BLaER1 treated with 17β-estradiol and CSF1 and Interleukin-3, amounts not matched to agents 10 nM and 100 nM (cell line): Measurements from ENCODE around the gene PGF.
A peak's percentile ranks its signal among the peaks of the same experiment; 100 is the strongest.

Experiments used
- H3K27ac ChIP-seq, 11 experiments: shearing (Covaris generic); formaldehyde crosslinking; 2 replicates each; pipeline ENCODE4 v1.8.1; 2022
- H3K27me3 ChIP-seq, 11 experiments: shearing (Covaris generic); formaldehyde crosslinking; 2 replicates each; pipeline ENCODE4 v1.8.1; 2022
- H3K36me3 ChIP-seq, 11 experiments: shearing (Covaris generic); formaldehyde crosslinking; 2 replicates each; pipeline ENCODE4 v1.8.1; 2022
- H3K4me1 ChIP-seq, 10 experiments: shearing (Covaris generic); formaldehyde crosslinking; 2 replicates each; pipeline ENCODE4 v1.8.1; 2022
- H3K4me2 ChIP-seq, 11 experiments: shearing (Covaris generic); formaldehyde crosslinking; 2 replicates each; pipeline ENCODE4 v1.8.1; 2022
- H3K4me3 ChIP-seq, 10 experiments: shearing (Covaris generic); formaldehyde crosslinking; 2 replicates each; pipeline ENCODE4 v1.8.1; 2022
- H3K9ac ChIP-seq, 11 experiments: shearing (Covaris generic); formaldehyde crosslinking; 2 replicates each; pipeline ENCODE4 v1.8.1; 2022
- H3K9me3 ChIP-seq, 11 experiments: shearing (Covaris generic); formaldehyde crosslinking; replicated peaks in 1 of 11; 2 replicates each; pipeline ENCODE4 v1.8.1; 2022
- H4K20me1 ChIP-seq, 11 experiments: shearing (Covaris generic); formaldehyde crosslinking; 2 replicates each; pipeline ENCODE4 v1.8.1; 2022
- Cebpa-rat ChIP-seq, 11 experiments: shearing (Covaris generic); IDR thresholded peaks; 2 replicates each; pipeline ENCODE4 v1.8.1; 2022

Gene PGF

GRCh38 chr14:74902941-74903705 is 52.3 kb downstream of the PGF start:
- no peak overlapping the region for H3K27ac ChIP-seq
- no peak overlapping the region for H3K4me3 ChIP-seq

GRCh38 chr14:74898694-74899093 is 56.7 kb downstream of the PGF start:
- H3K36me3 ChIP-seq: peaks cover 95 to 98% (median 98%) of the 10 kb centered on the region in 11 experiments
- no peak overlapping the region for H3K9ac ChIP-seq
- H3K27me3 ChIP-seq: no peaks in the 10 kb centered on the region
- H3K27ac ChIP-seq: no peak overlapping the region
- peaks cover 8 to 17% (median 12%) of the 10 kb centered on the region in 10 experiments for H3K4me1 ChIP-seq
- H3K4me3 ChIP-seq: no peak overlapping the region
- H3K9me3 ChIP-seq: no peaks in the 10 kb centered on the region
- H3K4me2 ChIP-seq: no peak overlapping the region
- peaks cover under 1 to 90% (median 62%) of the 10 kb centered on the region in 11 experiments; a peak in 18 of 22 replicates for H4K20me1 ChIP-seq
- TF ChIP-seq Cebpa-rat (IDR thresholded peaks at IDR 0.05): no peak

More at GRCh38 chr14:74902941-74903705, 52.3 kb downstream of the PGF start:
- Histone ChIP-seq H3K36me3 (peaks cover 59 to 84% (median 74%) of the 10 kb centered on the region in 11 experiments), H3K4me2 (no peak overlapping the region), H4K20me1 (peaks cover 0 to 87% (median 39%) of the 10 kb centered on the region in 11 experiments; a peak in 19 of 22 replicates), H3K9ac (no peak overlapping the region), H3K4me1 (peaks cover 20 to 36% (median 30%) of the 10 kb centered on the region in 10 experiments), H3K27me3 (no peaks in the 10 kb centered on the region), H3K9me3 (no peaks in the 10 kb centered on the region)
- TF ChIP-seq Cebpa-rat (IDR thresholded peaks at IDR 0.05): no peak

- peaks cover 96 to 100% (median 100%) of the 10 kb centered on the region in 11 experiments for H3K36me3 ChIP-seq
- H3K4me3 ChIP-seq: no peak overlapping the region
- no peaks in the 10 kb centered on the region for H3K9me3 ChIP-seq
- no peak overlapping the region for H3K27ac ChIP-seq
- peaks cover 14 to 23% (median 18%) of the 10 kb centered on the region in 10 experiments for H3K4me1 ChIP-seq
- no peak overlapping the region for H3K9ac ChIP-seq
- H4K20me1 ChIP-seq: peaks cover 7 to 93% (median 66%) of the 10 kb centered on the region in 11 experiments; a peak in 21 of 22 replicates
- no peaks in the 10 kb centered on the region for H3K27me3 ChIP-seq
- no peak overlapping the region for H3K4me2 ChIP-seq
- no peak for TF ChIP-seq Cebpa-rat (IDR thresholded peaks at IDR 0.05)
These were observed 57.3 kb downstream of the PGF start for GRCh38 chr14:74898083-74898482.

DNA sequence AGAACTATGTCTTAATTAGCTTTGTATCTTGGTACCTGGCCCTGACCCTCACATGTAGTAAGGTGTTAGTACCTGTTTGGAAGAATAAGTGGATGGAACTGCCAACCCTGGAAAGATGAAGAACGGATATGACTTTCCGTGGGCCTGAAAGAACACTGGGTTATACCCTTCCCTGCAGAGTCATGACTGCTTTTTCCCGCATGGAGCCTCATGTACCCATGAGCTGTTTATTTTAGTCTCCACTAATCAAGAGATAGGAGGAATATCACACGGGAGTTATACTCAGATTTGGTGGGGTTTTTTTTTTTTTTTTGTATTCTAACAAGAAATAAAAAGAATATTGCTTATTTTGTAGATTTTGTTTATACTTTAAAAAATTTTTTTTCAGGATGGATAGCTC is 57.8 kb downstream of the PGF start:
- Histone ChIP-seq H3K9ac (no peak overlapping the region), H3K4me2 (no peak overlapping the region), H3K27me3 (no peaks in the 10 kb centered on the region), H3K27ac (no peak overlapping the region), H3K36me3 (peaks cover 96 to 100% (median 100%) of the 10 kb centered on the region in 11 experiments), H3K4me3 (no peak overlapping the region), H3K4me1 (peaks cover 19 to 28% (median 23%) of the 10 kb centered on the region in 10 experiments), H4K20me1 (peaks cover 11 to 93% (median 66%) of the 10 kb centered on the region in 11 experiments), H3K9me3 (no peaks in the 10 kb centered on the region)
- TF ChIP-seq Cebpa-rat (IDR thresholded peaks at IDR 0.05): no peak

- H3K4me2 ChIP-seq: no peak overlapping the region
- H4K20me1 ChIP-seq: peaks cover 18 to 95% (median 74%) of the 10 kb centered on the region in 11 experiments
- H3K27ac ChIP-seq: no peak overlapping the region
- no peaks in the 10 kb centered on the region for H3K27me3 ChIP-seq
- H3K4me3 ChIP-seq: no peak overlapping the region
- H3K9me3 ChIP-seq: no peaks in the 10 kb centered on the region
- peaks cover 29 to 40% (median 34%) of the 10 kb centered on the region in 10 experiments for H3K4me1 ChIP-seq
- TF ChIP-seq Cebpa-rat (IDR thresholded peaks at IDR 0.05): no peak
- H3K36me3 ChIP-seq: peaks cover 96 to 100% (median 100%) of the 10 kb centered on the region in 11 experiments
- H3K9ac ChIP-seq: no peak overlapping the region
These were observed 59.0 kb downstream of the PGF start for GRCh38 chr14:74896400-74896799.

DNA sequence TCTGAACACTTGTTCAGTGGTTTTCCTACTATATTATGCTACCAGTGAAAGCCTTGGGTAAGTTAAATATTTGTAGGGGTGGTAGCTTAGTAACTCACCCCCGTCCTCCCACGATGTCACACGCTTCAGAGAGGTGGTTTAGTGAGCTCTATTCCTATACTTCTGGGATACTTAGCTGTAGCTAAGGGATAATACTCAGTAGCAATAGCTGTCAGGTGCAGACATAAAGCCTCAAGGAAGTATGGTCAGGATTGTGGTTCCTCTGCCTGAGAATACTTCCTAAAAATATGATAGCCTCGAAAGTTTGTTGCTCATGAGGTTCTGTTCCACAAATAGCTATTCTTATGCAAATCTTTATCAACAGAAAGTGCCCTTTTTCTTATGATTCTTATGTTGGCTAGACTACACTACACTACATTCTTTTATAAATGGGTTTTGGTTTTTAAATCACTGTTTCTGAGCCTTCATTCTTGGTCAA is 61.7 kb downstream of the PGF start:
- Histone ChIP-seq H4K20me1 (peaks cover 24 to 100% (median 89%) of the 10 kb centered on the region in 11 experiments), H3K27me3 (no peaks in the 10 kb centered on the region), H3K36me3 (peaks cover 96 to 100% (median 100%) of the 10 kb centered on the region in 11 experiments)

GRCh38 chr14:74892745-74893144 is 62.7 kb downstream of the PGF start:
- Histone ChIP-seq H3K27ac (peak overlapping the region in 6 of 11 experiments; percentile 5 to 68 (median 57); a peak in 6 of 22 replicates), H4K20me1 (peaks cover 33 to 100% (median 94%) of the 10 kb centered on the region in 11 experiments), H3K4me3 (peak overlapping the region in 1 of 10 experiments; percentile 18; a peak in 1 of 20 replicates), H3K27me3 (no peaks in the 10 kb centered on the region), H3K4me1 (peaks cover 29 to 51% (median 42%) of the 10 kb centered on the region in 10 experiments), H3K4me2 (peak overlapping the region; percentile 57 to 83 (median 71)), H3K9ac (peak overlapping the region in 7 of 11 experiments; percentile 9 to 45 (median 36); a peak in 10 of 22 replicates), H3K36me3 (peaks cover 95 to 100% (median 99%) of the 10 kb centered on the region in 11 experiments), H3K9me3 (no peaks in the 10 kb centered on the region)
- no peak for TF ChIP-seq Cebpa-rat (IDR thresholded peaks at IDR 0.05)

More for the DNA sequence above, 61.7 kb downstream of the PGF start:
- H3K9me3 ChIP-seq: no peaks in the 10 kb centered on the region
- no peak for TF ChIP-seq Cebpa-rat (IDR thresholded peaks at IDR 0.05)
- peak overlapping the region; percentile 57 to 83 (median 71) for H3K4me2 ChIP-seq
- peaks cover 29 to 51% (median 42%) of the 10 kb centered on the region in 10 experiments for H3K4me1 ChIP-seq
- H3K4me3 ChIP-seq: peak overlapping the region in 2 of 10 experiments; percentile 12 to 18; a peak in 1 of 20 replicates
- peak overlapping the region in 10 of 11 experiments; percentile 7 to 58 (median 42); a peak in 14 of 22 replicates for H3K9ac ChIP-seq
- H3K27ac ChIP-seq: peak overlapping the region; percentile 5 to 68 (median 57); a peak in 17 of 22 replicates

GRCh38 chr14:74891870-74892269 is 63.5 kb downstream of the PGF start:
- Histone ChIP-seq H3K9me3 (no peaks in the 10 kb centered on the region), H3K4me2 (peak overlapping the region; percentile 57 to 83 (median 71); a peak in 21 of 22 replicates), H3K4me3 (no peak overlapping the region), H3K4me1 (peaks cover 29 to 51% (median 42%) of the 10 kb centered on the region in 10 experiments), H3K36me3 (peaks cover 92 to 100% (median 98%) of the 10 kb centered on the region in 11 experiments), H3K27me3 (no peaks in the 10 kb centered on the region), H3K27ac (0 out of 22 replicates have a peak overlapping the region, but pooled peaks of 2 of the 11 experiments have one; percentile 10 to 20), H3K9ac (peak overlapping the region in 5 of 11 experiments; percentile 3 to 27 (median 15); a peak in 5 of 22 replicates), H4K20me1 (peaks cover 42 to 100% (median 94%) of the 10 kb centered on the region in 11 experiments)
- no peak for TF ChIP-seq Cebpa-rat (IDR thresholded peaks at IDR 0.05)
